H1 (cell line): ENCODE data around the gene GBP4. TPM values are rescaled to one million over a fixed set of nuclear protein-coding genes. Genes with fewer than 3 reads are reported as not detected.

Source experiments
- EP300 ChIP-seq, 2 experiments: IDR thresholded peaks; 1 replicate in 1 of 2; 2 replicates in 1 of 2; pipeline ENCODE4 v1.6.1; 2011 to 2012; ENCODE audit warnings: low read depth in 2 of 2, low read length in 2 of 2, mild to moderate bottlenecking in 2 of 2, borderline replicate concordance in 1 of 2, inconsistent platforms in 1 of 2, moderate library complexity in 1 of 2
- JUND ChIP-seq: IDR thresholded peaks from 2 replicates; pipeline ENCODE4 v1.6.1; 2011; ENCODE audit warnings: mild to moderate bottlenecking, improper control_type of control experiment, low read length
- NANOG ChIP-seq: IDR thresholded peaks from 2 replicates; pipeline ENCODE4 v1.6.1; 2011; ENCODE audit warnings: low read length, low read depth, mild to moderate bottlenecking, inconsistent platforms; ENCODE audit not compliant: insufficient read depth, poor library complexity, severe bottlenecking
- SP1 ChIP-seq: IDR thresholded peaks from 2 replicates; pipeline ENCODE4 v1.6.1; 2011; ENCODE audit warnings: low read depth, low read length
- polyA plus RNA-seq, 7 experiments: library from polyadenylated mRNA; depleted of rRNA in 3 of 7; stranded (reverse) in 5 of 7; unstranded in 2 of 7; fragments of >200 nt in 5 of 7; fragments of 200-250 nt in 2 of 7; gene quantifications; 1 replicate in 5 of 7; 2 replicates in 1 of 7; 4 replicates in 1 of 7; pipeline versions ENCODE4 v1.2.1 to v1.2.3, GENCODE V29; 2011 to 2013; ENCODE audit warnings: missing spikeins in 2 of 7, mixed read lengths in 2 of 7
- total RNA-seq: library from RNA; stranded (reverse); fragmentation: NEBNext Ultra II Directional; extraction: Animal tissue kit (Norgen Biotek cat#: 25700); gene quantifications from 2 replicates; pipeline ENCODE4 v1.2.1, GENCODE V29; 2021

The GBP4 gene
- total and polyA plus RNA-seq, 2 of the 8 experiments (the other 6 are each of a cell fraction or from before 2014, with no cell fraction given), result 0.02 TPM; not detected in 1

GRCh38 chr1:89166705-89167104 lies 32.0 kb downstream of the GBP4 start (continued):
- no peak for TF ChIP-seq NANOG
- no peak for TF ChIP-seq SP1
- no peak for TF ChIP-seq JUND
- no peak for TF ChIP-seq EP300 (IDR thresholded peaks at IDR 0.05; ENCODE audit: borderline replicate concordance in 1 of 2, low read depth in 2 of 2, low read length in 2 of 2)
